Measurements from ENCODE around the gene PDIA2. TPM values are rescaled to one million over a fixed set of nuclear protein-coding genes. Genes with fewer than 3 reads are reported as not detected.

PDIA2 gene
- total RNA-seq, 2 donors from 2014 or later: 2.1 TPM; not detected in 1

DNA sequence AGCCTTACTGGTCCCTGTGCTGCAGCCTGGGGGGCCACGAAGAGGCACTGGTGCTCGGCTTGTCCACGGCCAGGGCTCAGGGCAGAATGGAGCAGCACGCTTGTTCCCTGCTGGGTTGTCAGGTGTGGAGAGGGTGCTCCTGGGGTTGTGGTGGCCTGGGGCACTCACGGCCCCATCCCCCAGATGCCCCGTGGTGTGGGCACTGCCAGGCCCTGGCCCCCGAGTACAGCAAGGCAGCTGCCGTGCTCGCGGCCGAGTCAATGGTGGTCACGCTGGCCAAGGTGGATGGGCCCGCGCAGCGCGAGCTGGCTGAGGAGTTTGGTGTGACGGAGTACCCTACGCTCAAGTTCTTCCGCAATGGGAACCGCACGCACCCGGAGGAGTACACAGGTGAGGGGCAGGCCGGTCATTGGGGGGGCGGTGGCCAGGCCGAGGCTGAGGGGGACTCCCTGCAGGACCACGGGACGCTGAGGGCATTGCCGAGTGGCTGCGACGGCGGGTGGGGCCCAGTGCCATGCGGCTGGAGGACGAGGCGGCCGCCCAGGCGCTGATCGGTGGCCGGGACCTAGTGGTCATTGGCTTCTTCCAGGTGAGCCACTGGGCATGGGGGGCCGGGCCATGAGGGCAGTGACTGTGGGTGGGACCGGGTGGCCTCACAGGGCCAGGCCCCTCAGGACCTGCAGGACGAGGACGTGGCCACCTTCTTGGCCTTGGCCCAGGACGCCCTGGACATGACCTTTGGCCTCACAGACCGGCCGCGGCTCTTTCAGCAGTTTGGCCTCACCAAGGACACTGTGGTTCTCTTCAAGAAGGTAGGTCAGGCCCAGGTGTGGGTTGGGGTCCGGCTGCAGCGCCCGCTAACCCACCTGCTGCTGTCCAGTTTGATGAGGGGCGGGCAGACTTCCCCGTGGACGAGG, 1.5 kb downstream of the PDIA2 start:
- intact Hi-C loops (cut with DNase I): no loop called here
- Histone ChIP-seq H3K27ac (no peak overlapping the region), H3K9me3 (no peaks in the 10 kb centered on the region), H3K4me1 (replicated peaks) (peaks cover 5% of the 10 kb centered on the region), H3K27me3 (replicated peaks; ENCODE audit: insufficient read depth) (peaks cover 6% of the 10 kb centered on the region), H3K36me3 (no peaks in the 10 kb centered on the region), H3K4me3 (no peak overlapping the region)
- DNase-seq (ENCODE audit: low spot score): no peak
- TF ChIP-seq, protein P1, sequence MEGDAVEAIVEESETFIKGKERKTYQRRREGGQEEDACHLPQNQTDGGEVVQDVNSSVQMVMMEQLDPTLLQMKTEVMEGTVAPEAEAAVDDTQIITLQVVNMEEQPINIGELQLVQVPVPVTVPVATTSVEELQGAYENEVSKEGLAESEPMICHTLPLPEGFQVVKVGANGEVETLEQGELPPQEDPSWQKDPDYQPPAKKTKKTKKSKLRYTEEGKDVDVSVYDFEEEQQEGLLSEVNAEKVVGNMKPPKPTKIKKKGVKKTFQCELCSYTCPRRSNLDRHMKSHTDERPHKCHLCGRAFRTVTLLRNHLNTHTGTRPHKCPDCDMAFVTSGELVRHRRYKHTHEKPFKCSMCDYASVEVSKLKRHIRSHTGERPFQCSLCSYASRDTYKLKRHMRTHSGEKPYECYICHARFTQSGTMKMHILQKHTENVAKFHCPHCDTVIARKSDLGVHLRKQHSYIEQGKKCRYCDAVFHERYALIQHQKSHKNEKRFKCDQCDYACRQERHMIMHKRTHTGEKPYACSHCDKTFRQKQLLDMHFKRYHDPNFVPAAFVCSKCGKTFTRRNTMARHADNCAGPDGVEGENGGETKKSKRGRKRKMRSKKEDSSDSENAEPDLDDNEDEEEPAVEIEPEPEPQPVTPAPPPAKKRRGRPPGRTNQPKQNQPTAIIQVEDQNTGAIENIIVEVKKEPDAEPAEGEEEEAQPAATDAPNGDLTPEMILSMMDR (IDR thresholded peaks at IDR 0.05): no peak
- no peak for TF ChIP-seq POLR2A (IDR thresholded peaks at IDR 0.05)
- 92% methylated on average over 48 of the region's 52 CpGs for WGBS

- Histone ChIP-seq H3K4me1 (replicated peaks) (peaks cover 5% of the 10 kb centered on the region), H3K36me3 (peaks cover 3 to 6% of the 10 kb centered on the region in 2 donors), H3K9me3 (no peaks in the 10 kb centered on the region), H3K4me3 (no peak overlapping the region), H3K27ac (no peak overlapping the region), H3K27me3 (replicated peaks; ENCODE audit: insufficient read depth) (peaks cover 6% of the 10 kb centered on the region)
- WGBS: 93% methylated on average over 46 of the region's 48 CpGs
- DNase-seq (ENCODE audit: low spot score): no peak
- intact Hi-C loops (cut with DNase I): no loop called here
- TF ChIP-seq POLR2A (IDR thresholded peaks at IDR 0.05) (no peak), POLR2AphosphoS5 (IDR thresholded peaks at IDR 0.05) (no peak)
- TF ChIP-seq, protein P1 (IDR thresholded peaks at IDR 0.05): no peak
These were observed 2.4 kb downstream of the PDIA2 start for GRCh38 chr16:285146-286055.

DNA sequence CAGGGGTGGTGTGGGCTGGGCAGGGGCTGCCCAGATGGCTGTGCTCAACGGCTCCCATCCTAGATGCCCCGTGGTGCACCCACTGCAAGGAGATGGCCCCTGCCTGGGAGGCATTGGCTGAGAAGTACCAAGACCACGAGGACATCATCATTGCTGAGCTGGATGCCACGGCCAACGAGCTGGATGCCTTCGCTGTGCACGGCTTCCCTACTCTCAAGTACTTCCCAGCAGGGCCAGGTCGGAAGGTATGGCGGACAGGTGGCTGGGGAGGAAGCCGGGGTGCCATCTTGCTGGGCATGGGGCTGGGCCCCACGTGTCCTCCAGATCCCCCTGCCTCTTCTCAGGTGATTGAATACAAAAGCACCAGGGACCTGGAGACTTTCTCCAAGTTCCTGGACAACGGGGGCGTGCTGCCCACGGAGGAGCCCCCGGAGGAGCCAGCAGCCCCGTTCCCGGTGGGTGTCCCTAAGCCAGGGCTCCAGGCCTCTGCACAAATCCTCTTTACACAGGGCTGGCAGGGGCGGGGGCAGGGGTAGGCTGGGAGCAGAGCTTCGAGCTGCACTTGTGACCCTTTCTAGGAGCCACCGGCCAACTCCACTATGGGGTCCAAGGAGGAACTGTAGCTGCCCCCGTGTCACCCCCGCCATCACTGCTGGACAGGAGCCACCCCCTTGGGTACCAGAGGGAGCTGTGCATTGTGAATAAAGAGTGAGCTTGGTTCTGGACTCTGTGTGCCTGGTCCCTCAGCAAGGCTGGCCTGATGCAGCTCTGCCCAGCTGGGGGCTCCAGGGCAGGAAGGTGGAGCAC, 3.7 kb downstream of the PDIA2 start:
- WGBS: 90% methylated on average over 22 of the region's 22 CpGs
- peaks cover 5 to 6% of the 10 kb centered on the region in 2 donors for H3K36me3 ChIP-seq

GRCh38 chr16:287298-287811, 4.4 kb downstream of the PDIA2 start:
- H3K27me3 ChIP-seq (replicated peaks; ENCODE audit: insufficient read depth): no peaks in the 10 kb centered on the region
- WGBS: 72% methylated on average over 16 of the region's 16 CpGs
- DNase-seq (ENCODE audit: low spot score): no peak
- TF ChIP-seq POLR2AphosphoS5 (IDR thresholded peaks at IDR 0.05) (no peak), POLR2A (IDR thresholded peaks at IDR 0.05) (no peak)
- TF ChIP-seq, protein P1 (IDR thresholded peaks at IDR 0.05): no peak
- intact Hi-C loops (cut with DNase I): no loop called here
- no peak overlapping the region for H3K27ac ChIP-seq
- H3K9me3 ChIP-seq: no peaks in the 10 kb centered on the region
- H3K4me3 ChIP-seq: no peak overlapping the region
- H3K36me3 ChIP-seq: peaks cover 5 to 6% of the 10 kb centered on the region in 2 donors
- H3K4me1 ChIP-seq (replicated peaks): no peaks in the 10 kb centered on the region

More for the DNA sequence above, 3.7 kb downstream of the PDIA2 start:
- TF ChIP-seq, protein P1 (IDR thresholded peaks at IDR 0.05): no peak
- TF ChIP-seq POLR2A (IDR thresholded peaks at IDR 0.05) (no peak), POLR2AphosphoS5 (IDR thresholded peaks at IDR 0.05) (no peak)
- no peak for DNase-seq (ENCODE audit: low spot score)
- intact Hi-C loops (cut with DNase I): no loop called here
- no peaks in the 10 kb centered on the region for H3K4me1 ChIP-seq (replicated peaks)
- no peak overlapping the region for H3K27ac ChIP-seq
- no peaks in the 10 kb centered on the region for H3K9me3 ChIP-seq
- peaks cover 1% of the 10 kb centered on the region for H3K27me3 ChIP-seq (replicated peaks; ENCODE audit: insufficient read depth)
- H3K4me3 ChIP-seq: no peak overlapping the region
